ENCODE data around the gene SIK2. TPM values are rescaled to one million over a fixed set of nuclear protein-coding genes. Genes with fewer than 3 reads are reported as not detected.

Gene SIK2
- total RNA-seq, 1 experiment from 2014 or later = 9.0 TPM

DNA sequence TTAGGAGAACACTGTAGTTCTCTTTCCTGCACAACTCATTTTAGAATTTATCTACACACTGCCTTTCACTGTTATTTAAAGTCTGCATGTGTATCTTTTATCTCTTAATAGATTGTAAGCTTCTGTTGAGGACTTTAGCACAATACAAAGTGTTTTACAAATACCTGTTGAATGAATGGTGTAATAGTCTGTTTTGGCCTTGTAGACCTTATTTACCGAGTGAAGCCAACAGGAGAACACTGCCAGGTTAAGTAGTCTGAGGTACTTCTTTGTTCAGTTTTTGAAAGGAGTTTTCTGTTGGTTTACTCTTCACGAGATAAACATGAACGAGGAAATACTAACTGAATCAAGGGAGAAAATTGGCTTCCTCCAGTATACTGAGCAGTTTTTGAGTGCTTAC, 31.0 kb downstream of the SIK2 start:
- Histone ChIP-seq H2AFZ (ENCODE audit: low read length) (no peak overlapping the region), H3K4me1 (ENCODE audit: insufficient read depth, low read length) (peaks cover 18% of the 10 kb centered on the region), H3K9me3 (ENCODE audit: low read length) (no peaks in the 10 kb centered on the region), H3K27ac (ENCODE audit: low read length) (no peak overlapping the region), H3K27me3 (ENCODE audit: low read length) (no peaks in the 10 kb centered on the region), H4K20me1 (ENCODE audit: low read length) (no peaks in the 10 kb centered on the region), H3K4me3 (ENCODE audit: low read length) (no peak overlapping the region), H3K36me3 (ENCODE audit: low read depth, low read length) (no peaks in the 10 kb centered on the region), H3K9ac (ENCODE audit: low read length) (no peak overlapping the region), H3K4me2 (ENCODE audit: low read length) (no peak overlapping the region), H3F3A (ENCODE audit: low read length, unreplicated experiment) (no peaks in the 10 kb centered on the region), H3K79me2 (ENCODE audit: low read length) (no peaks in the 10 kb centered on the region), H3K9me2 (replicated peaks; ENCODE audit: low read length) (no peaks in the 10 kb centered on the region)
- BruUV-seq (replicated peaks) = no TSS peak
- ChIA-PET CTCF (no interaction called here), POLR2A (ENCODE audit: unreplicated experiment) (no interaction called here)
- no peak for DNase-seq
- intact Hi-C loops (cut with micrococcal nuclease) = no loop called here
- no peak for TF ChIP-seq EZH2 (IDR thresholded peaks at IDR 0.05; ENCODE audit: low read length, unreplicated experiment)
- TF ChIP-seq, protein P1, sequence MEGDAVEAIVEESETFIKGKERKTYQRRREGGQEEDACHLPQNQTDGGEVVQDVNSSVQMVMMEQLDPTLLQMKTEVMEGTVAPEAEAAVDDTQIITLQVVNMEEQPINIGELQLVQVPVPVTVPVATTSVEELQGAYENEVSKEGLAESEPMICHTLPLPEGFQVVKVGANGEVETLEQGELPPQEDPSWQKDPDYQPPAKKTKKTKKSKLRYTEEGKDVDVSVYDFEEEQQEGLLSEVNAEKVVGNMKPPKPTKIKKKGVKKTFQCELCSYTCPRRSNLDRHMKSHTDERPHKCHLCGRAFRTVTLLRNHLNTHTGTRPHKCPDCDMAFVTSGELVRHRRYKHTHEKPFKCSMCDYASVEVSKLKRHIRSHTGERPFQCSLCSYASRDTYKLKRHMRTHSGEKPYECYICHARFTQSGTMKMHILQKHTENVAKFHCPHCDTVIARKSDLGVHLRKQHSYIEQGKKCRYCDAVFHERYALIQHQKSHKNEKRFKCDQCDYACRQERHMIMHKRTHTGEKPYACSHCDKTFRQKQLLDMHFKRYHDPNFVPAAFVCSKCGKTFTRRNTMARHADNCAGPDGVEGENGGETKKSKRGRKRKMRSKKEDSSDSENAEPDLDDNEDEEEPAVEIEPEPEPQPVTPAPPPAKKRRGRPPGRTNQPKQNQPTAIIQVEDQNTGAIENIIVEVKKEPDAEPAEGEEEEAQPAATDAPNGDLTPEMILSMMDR (conservative IDR thresholded peaks at IDR 0.05; ENCODE audit: low read depth, low read length) = no peak
- no peak for TF ChIP-seq EZH2phosphoT487 (IDR thresholded peaks at IDR 0.05; ENCODE audit: borderline replicate concordance, low read length)
- ATAC-seq = peak; percentile 9

DNA sequence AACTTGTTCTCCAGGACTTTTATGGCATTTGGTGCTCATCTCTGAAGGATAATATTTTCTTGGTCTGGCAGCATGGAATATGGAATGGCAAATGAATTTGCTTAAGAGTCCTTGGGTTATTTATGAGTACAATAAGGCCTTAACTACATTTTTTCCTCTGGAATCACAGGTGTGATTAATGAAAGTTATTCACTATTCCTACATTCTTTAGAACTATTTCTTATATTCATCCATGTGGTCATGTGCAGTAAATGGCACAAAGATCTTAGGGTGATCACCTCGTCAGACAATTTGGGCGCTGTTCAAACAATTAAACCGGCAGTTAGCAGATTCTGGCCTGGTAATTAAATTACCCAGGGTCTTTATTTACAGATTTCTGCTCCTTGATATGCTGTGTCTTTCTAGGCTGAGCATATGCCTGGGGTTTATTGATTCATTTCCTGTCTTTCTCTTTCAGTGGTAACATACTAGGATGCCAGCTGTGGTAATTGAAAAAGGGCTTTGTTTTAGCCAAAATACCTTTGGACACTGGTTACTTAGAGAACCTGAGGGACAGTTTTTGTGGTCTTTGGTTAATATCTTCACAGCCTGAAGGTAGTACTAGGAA, 31.6 kb downstream of the SIK2 start:
- H3K79me2 ChIP-seq (ENCODE audit: low read length) = no peaks in the 10 kb centered on the region
- no peaks in the 10 kb centered on the region for H3F3A ChIP-seq (ENCODE audit: low read length, unreplicated experiment)
- no peaks in the 10 kb centered on the region for H3K27me3 ChIP-seq (ENCODE audit: low read length)
- H3K9ac ChIP-seq (ENCODE audit: low read length) = no peak overlapping the region
- no peak overlapping the region for H3K4me3 ChIP-seq (ENCODE audit: low read length)
- 0 out of 2 replicates have a peak overlapping the region, but pooled peaks have one; percentile 3 for H3K4me2 ChIP-seq (ENCODE audit: low read length)
- intact Hi-C loops (cut with micrococcal nuclease) = no loop called here
- no peak overlapping the region for H3K27ac ChIP-seq (ENCODE audit: low read length)
- ChIA-PET CTCF (no interaction called here), POLR2A (ENCODE audit: unreplicated experiment) (no interaction called here)
- no peak overlapping the region for H2AFZ ChIP-seq (ENCODE audit: low read length)
- no peaks in the 10 kb centered on the region for H3K36me3 ChIP-seq (ENCODE audit: low read depth, low read length)
- no peaks in the 10 kb centered on the region for H3K9me2 ChIP-seq (replicated peaks; ENCODE audit: low read length)
- no peaks in the 10 kb centered on the region for H4K20me1 ChIP-seq (ENCODE audit: low read length)
- no peaks in the 10 kb centered on the region for H3K9me3 ChIP-seq (ENCODE audit: low read length)
- ATAC-seq = peak; percentile 85
- BruUV-seq (replicated peaks) = no TSS peak
- no peak for TF ChIP-seq EZH2phosphoT487 (IDR thresholded peaks at IDR 0.05; ENCODE audit: borderline replicate concordance, low read length)
- TF ChIP-seq, protein P1 (conservative IDR thresholded peaks at IDR 0.05; ENCODE audit: low read depth, low read length) = no peak
- TF ChIP-seq EZH2 (IDR thresholded peaks at IDR 0.05; ENCODE audit: low read length, unreplicated experiment) = no peak
- peaks cover 18% of the 10 kb centered on the region for H3K4me1 ChIP-seq (ENCODE audit: insufficient read depth, low read length)
- DNase-seq = peak; percentile 44

DNA sequence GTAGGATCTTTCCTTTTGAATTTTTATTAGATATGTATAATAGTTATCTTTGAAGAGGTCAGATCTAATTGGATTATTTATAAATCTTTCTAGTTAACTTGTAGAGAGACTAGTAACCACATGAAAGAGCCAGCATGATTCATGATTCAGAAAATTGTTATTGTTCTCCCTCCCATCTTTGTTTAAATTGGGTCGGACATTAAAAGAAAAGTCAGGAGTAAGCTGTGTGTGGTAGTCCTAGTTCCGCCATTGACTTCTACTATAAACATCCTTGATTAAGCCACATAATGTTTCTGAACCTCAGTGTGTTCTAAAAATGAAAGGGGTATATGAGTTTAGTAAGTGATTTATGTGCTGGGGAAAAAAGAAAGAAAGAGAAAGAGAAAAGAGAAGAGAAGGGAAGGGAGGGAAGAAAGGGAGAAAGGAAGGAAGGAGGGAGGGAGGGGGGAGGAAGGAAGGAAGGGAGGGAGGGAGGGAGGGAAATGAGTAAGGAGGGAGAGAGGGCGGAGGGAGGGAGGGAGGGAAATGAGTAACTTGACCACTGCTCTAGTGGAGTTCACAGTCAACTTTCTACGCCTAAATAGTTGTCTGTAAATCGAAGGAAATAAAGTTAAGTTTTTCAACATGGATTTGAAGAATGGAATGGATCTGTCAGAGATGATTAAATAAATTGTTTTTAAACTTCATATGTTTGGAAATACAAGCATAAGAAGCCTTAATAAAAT, 32.9 kb downstream of the SIK2 start:
- H3K9ac ChIP-seq (ENCODE audit: low read length) = no peak overlapping the region
- no peaks in the 10 kb centered on the region for H3K36me3 ChIP-seq (ENCODE audit: low read depth, low read length)
- H3K4me2 ChIP-seq (ENCODE audit: low read length) = no peak overlapping the region
- ChIA-PET CTCF (no interaction called here), POLR2A (ENCODE audit: unreplicated experiment) (no interaction called here)
- H3F3A ChIP-seq (ENCODE audit: low read length, unreplicated experiment) = no peaks in the 10 kb centered on the region
- H4K20me1 ChIP-seq (ENCODE audit: low read length) = no peaks in the 10 kb centered on the region
- no peak for TF ChIP-seq EZH2 (IDR thresholded peaks at IDR 0.05; ENCODE audit: low read length, unreplicated experiment)
- TF ChIP-seq, protein P1 (conservative IDR thresholded peaks at IDR 0.05; ENCODE audit: low read depth, low read length) = no peak
- peak; percentile 36 for ATAC-seq
- peak; percentile 17 for DNase-seq
- BruUV-seq (replicated peaks) = no TSS peak
- no peak overlapping the region for H3K4me3 ChIP-seq (ENCODE audit: low read length)
- H3K27ac ChIP-seq (ENCODE audit: low read length) = no peak overlapping the region
- H3K79me2 ChIP-seq (ENCODE audit: low read length) = no peaks in the 10 kb centered on the region
- H3K9me3 ChIP-seq (ENCODE audit: low read length) = no peaks in the 10 kb centered on the region
- no peaks in the 10 kb centered on the region for H3K27me3 ChIP-seq (ENCODE audit: low read length)
- no peaks in the 10 kb centered on the region for H3K9me2 ChIP-seq (replicated peaks; ENCODE audit: low read length)
- intact Hi-C loops (cut with micrococcal nuclease) = no loop called here
- H3K4me1 ChIP-seq (ENCODE audit: insufficient read depth, low read length) = peaks cover 18% of the 10 kb centered on the region
- no peak overlapping the region for H2AFZ ChIP-seq (ENCODE audit: low read length)

All from PC-3 (cell line).